Measurements from ENCODE around the gene S1PR1. TPM values are rescaled to one million over a fixed set of nuclear protein-coding genes. Genes with fewer than 3 reads are reported as not detected.

S1PR1 gene
- total RNA-seq, 1 experiment from 2014 or later, result 1.1 TPM

DNA sequence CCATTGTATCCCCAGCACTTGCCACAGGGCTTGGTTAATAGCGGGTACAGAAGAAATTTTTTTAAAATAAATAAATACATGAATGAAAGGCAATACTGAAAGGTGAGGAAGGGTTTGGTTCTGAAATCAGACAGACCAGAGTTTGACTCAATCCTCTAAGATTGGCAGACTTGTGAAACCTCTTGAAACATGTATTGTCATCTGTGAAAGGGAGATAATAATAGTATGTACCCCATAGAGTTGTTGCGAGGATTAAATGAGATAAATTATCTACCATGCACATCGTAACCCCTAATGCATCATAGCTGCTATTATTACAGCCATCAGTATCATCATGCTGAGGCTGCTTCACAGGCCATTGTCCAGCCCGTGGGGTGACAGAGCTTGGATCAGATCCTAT lies 41.4 kb downstream of the S1PR1 start:
- H3K9me3 ChIP-seq (ENCODE audit: low read depth, low read length, poor library complexity, severe bottlenecking), result no peaks in the 10 kb centered on the region
- DNase-seq (ENCODE audit: low spot score), result no peak
- no peaks in the 10 kb centered on the region for H3K27me3 ChIP-seq (replicated peaks; ENCODE audit: insufficient read depth, low read depth, low read length, poor library complexity)
- no TSS peak for BruUV-seq (replicated peaks)
- H3K27ac ChIP-seq (ENCODE audit: low read depth, low read length, poor library complexity, severe bottlenecking), result no peak overlapping the region
- CTCF ChIA-PET, result no interaction called here
- no peak overlapping the region for H3K4me3 ChIP-seq (ENCODE audit: low read depth, low read length, poor library complexity, severe bottlenecking)
- TF ChIP-seq EZH2 (IDR thresholded peaks at IDR 0.05; ENCODE audit: borderline replicate concordance, low read depth, low read length, poor library complexity, severe bottlenecking), result no peak
- TF ChIP-seq CTCF (conservative IDR thresholded peaks at IDR 0.05; ENCODE audit: low read depth, low read length), result no peak
- POLR2A ChIA-PET (ENCODE audit: low non-redundant PET), result no interaction called here
- H3K36me3 ChIP-seq (ENCODE audit: insufficient read depth, low read length, poor library complexity, severe bottlenecking), result no peaks in the 10 kb centered on the region
- intact Hi-C loops (cut with micrococcal nuclease; ENCODE audit: unreplicated experiment), result no loop called here
- no peaks in the 10 kb centered on the region for H3K4me1 ChIP-seq (ENCODE audit: insufficient read depth, low read length, poor library complexity, severe bottlenecking)

- no TSS peak for BruUV-seq (replicated peaks)
- Histone ChIP-seq H3K27me3 (replicated peaks; ENCODE audit: insufficient read depth, low read depth, low read length, poor library complexity) (no peaks in the 10 kb centered on the region), H3K4me3 (ENCODE audit: low read depth, low read length, poor library complexity, severe bottlenecking) (no peak overlapping the region), H3K9me3 (ENCODE audit: low read depth, low read length, poor library complexity, severe bottlenecking) (no peaks in the 10 kb centered on the region), H3K4me1 (ENCODE audit: insufficient read depth, low read length, poor library complexity, severe bottlenecking) (no peaks in the 10 kb centered on the region), H3K27ac (ENCODE audit: low read depth, low read length, poor library complexity, severe bottlenecking) (no peak overlapping the region), H3K36me3 (ENCODE audit: insufficient read depth, low read length, poor library complexity, severe bottlenecking) (no peaks in the 10 kb centered on the region)
- intact Hi-C loops (cut with micrococcal nuclease; ENCODE audit: unreplicated experiment), result no loop called here
- no peak for DNase-seq (ENCODE audit: low spot score)
- ChIA-PET POLR2A (ENCODE audit: low non-redundant PET) (no interaction called here), CTCF (interaction anchor here (1.1 kb wide), 1 partner anchor 10 kb away, joined by 3 read pairs; no protein-coding TSS in a partner anchor)
- no peak for TF ChIP-seq CTCF (conservative IDR thresholded peaks at IDR 0.05; ENCODE audit: low read depth, low read length)
- no peak for TF ChIP-seq EZH2 (IDR thresholded peaks at IDR 0.05; ENCODE audit: borderline replicate concordance, low read depth, low read length, poor library complexity, severe bottlenecking)
Measured at GRCh38 chr1:101278845-101279244, 42.0 kb downstream of the S1PR1 start.

GRCh38 chr1:101280049-101280592 lies 43.3 kb downstream of the S1PR1 start:
- no peak for DNase-seq (ENCODE audit: low spot score)
- Histone ChIP-seq H3K4me3 (ENCODE audit: low read depth, low read length, poor library complexity, severe bottlenecking) (no peak overlapping the region), H3K27me3 (replicated peaks; ENCODE audit: insufficient read depth, low read depth, low read length, poor library complexity) (no peaks in the 10 kb centered on the region), H3K9me3 (ENCODE audit: low read depth, low read length, poor library complexity, severe bottlenecking) (no peaks in the 10 kb centered on the region), H3K36me3 (ENCODE audit: insufficient read depth, low read length, poor library complexity, severe bottlenecking) (no peaks in the 10 kb centered on the region), H3K27ac (ENCODE audit: low read depth, low read length, poor library complexity, severe bottlenecking) (no peak overlapping the region), H3K4me1 (ENCODE audit: insufficient read depth, low read length, poor library complexity, severe bottlenecking) (no peaks in the 10 kb centered on the region)
- CTCF ChIA-PET, result interaction anchor here (1.1 kb wide), 1 partner anchor 8 kb away, joined by 3 read pairs; no protein-coding TSS in a partner anchor
- BruUV-seq (replicated peaks), result no TSS peak
- intact Hi-C loops (cut with micrococcal nuclease; ENCODE audit: unreplicated experiment), result loop anchor here (10.0 kb wide), 1 partner anchor 815 kb away; no protein-coding TSS in a partner anchor
- POLR2A ChIA-PET (ENCODE audit: low non-redundant PET), result no interaction called here
- TF ChIP-seq EZH2 (IDR thresholded peaks at IDR 0.05; ENCODE audit: borderline replicate concordance, low read depth, low read length, poor library complexity, severe bottlenecking), result no peak
- no peak for TF ChIP-seq CTCF (conservative IDR thresholded peaks at IDR 0.05; ENCODE audit: low read depth, low read length)

Data from A673 (cell line).